Measurements from ENCODE around the gene CISH.

DNA sequence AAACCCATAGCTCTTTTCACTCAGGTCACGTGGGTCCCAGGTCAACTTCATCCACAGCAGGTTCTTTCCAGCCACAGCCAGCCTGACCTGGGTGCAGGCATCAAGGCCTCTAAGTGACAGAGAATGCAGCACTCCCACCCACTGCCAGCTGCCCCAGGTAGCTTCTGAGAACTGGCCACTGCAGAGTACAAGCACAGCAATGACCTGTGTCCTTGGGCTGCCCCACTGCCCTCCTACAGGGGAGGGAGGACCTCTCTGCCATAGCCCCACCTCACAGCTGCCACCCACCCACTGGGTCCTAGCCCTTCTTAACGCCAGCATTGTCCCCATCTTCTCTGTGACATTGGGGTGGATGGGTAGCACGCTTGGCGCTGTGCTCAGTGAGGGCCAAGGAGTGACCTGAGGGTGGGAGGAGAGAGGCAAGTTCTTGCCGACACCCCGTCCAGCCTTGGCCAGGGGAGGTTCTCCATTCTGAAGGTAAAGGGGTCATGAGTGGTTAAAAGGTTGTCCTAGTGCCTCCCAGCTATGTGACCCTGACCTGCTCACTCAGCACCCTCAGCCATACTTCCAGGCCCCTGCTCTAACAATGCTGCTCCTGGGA, 12.4 kb downstream of the CISH start:
- TF ChIP-seq, protein P1, sequence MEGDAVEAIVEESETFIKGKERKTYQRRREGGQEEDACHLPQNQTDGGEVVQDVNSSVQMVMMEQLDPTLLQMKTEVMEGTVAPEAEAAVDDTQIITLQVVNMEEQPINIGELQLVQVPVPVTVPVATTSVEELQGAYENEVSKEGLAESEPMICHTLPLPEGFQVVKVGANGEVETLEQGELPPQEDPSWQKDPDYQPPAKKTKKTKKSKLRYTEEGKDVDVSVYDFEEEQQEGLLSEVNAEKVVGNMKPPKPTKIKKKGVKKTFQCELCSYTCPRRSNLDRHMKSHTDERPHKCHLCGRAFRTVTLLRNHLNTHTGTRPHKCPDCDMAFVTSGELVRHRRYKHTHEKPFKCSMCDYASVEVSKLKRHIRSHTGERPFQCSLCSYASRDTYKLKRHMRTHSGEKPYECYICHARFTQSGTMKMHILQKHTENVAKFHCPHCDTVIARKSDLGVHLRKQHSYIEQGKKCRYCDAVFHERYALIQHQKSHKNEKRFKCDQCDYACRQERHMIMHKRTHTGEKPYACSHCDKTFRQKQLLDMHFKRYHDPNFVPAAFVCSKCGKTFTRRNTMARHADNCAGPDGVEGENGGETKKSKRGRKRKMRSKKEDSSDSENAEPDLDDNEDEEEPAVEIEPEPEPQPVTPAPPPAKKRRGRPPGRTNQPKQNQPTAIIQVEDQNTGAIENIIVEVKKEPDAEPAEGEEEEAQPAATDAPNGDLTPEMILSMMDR (IDR thresholded peaks at IDR 0.05) = no peak
- no peak for TF ChIP-seq POLR2A (IDR thresholded peaks at IDR 0.05)

Data from testis (tissue), 2 donors.